HG03457 (cell line): Measurements from ENCODE around the gene SMIM8.
"Not testable (repeated sequence)": the region's sequence is repeated elsewhere in the genome, so short reads cannot be mapped to it uniquely, and the experiment has no call there.

Experiments used
- ATAC-seq: cut with Tn5 transposase; IDR thresholded peaks from one replicate; pipeline ENCODE4 v1.9.1; 2021; ENCODE audit warnings: moderate number of reproducible peaks; ENCODE audit not compliant: unreplicated experiment

Gene SMIM8, protein sequence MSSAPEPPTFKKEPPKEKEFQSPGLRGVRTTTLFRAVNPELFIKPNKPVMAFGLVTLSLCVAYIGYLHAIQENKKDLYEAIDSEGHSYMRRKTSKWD

DNA sequence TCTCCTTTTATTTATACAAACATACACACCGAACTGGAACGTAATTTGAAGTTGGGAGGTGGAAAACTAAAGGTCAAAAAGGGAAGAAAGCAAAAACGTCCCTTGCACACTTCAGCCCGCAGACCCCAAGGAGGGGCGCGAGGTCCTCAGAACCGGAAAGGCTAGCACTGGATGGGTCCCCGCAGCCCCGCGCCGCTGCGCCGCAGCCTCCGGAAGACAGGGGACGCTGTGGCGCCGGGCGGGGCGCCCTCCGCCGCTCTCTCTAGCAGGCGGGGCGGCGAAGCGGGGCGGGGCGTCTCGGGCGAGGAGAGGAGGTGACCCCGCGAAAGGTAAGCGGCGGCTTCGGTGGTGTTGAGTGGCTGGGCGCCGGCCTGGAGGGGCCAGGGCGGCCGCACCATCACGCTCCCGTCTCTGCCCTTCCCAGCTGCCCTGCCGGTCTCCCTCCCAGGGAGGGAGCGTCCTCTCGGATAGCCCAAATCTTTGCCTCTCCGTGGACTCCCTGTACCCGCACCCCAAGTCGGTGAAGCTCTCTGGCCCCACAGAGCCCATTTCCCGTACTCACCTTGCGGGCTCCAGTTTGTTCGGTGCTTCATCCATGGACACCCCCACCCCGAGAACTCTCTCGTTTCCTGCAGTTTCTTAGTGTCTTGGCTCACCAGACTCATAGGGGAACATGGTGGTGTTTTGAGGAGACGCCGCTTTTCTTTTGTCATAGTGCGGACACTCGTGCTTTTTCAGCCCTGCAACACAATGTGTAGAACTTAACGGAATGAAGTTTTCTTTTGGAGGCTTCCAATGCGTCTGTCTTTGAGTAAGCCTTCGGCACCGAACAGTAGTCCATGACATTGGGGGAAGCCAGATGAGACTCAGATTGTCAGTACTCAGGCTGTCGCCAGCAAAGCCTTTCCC is at the start of gene SMIM8:
Gene SMIM8, plus strand, starts transcription at position 285 of the 909 bp plus-strand sequence. CDS start 14,444 bp downstream, outside the sequence.
- peak; percentile 100 for ATAC-seq

DNA sequence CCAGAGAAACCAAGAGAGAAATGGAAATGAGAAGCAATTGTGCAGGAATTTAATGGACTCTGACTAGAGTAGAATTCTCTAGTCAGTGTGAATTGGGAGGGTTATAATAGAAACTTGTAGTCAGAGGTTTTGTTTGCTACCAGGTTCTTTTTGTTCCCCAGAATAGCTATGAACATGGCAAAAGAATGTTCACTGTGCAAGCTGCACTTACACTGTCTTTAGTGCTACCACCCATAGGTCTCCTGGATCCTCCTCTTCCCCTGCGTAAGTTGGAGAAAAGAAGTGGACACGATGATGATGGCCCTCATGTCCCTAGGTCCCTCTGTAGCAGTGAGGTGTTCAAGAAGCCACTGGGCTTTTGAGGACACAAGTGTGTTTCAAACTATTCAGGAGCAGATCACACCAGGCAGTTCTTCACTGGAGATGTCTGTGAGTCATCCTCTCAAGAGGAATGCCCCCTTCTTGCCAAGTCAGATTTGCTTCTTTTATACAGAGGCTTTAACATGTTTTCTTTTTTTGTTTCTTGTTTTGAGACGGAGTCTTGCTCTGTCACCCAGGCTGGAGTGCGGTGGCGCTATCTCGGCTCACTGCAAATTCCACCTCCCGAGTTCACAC is 47.6 kb upstream of the SMIM8 start:
- ATAC-seq: no peak

DNA sequence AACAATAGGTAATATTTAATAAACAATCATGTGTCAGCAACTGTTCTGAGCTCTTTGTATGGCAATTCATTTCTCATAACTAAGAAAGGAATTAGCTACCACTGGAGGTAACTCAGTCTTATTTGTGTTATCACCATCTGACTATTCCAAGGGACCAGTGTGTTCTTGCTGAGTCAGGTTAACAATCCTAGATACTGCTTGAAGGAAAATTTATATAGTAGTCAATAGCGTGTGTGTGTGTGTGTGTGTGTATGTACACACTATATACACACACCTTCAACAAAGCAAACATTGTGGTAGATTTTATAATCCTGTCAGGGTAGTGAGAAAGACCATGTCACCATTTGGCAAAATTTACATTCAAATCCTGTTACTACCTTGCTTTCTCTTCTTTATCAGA is 45.8 kb upstream of the SMIM8 start:
- ATAC-seq: no peak

DNA sequence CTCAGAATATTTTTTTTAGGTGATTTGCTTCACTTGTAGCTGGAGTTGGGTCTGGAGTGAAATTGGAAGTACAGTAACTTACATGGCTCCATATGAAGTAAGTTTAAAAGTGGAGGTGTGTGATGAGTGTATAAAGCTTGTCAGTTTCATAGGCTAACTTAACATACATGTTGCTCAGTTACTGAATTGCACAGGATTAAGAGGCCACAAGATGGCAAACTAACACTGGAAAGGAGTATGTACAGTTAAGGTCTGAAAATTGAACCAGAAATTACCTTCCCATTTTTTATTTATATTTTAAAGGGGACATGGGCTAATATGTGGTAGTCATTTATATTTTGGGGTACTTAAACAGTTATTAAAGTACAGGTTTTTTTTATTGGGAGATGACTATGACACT is 45.3 kb upstream of the SMIM8 start:
- ATAC-seq: no peak

DNA sequence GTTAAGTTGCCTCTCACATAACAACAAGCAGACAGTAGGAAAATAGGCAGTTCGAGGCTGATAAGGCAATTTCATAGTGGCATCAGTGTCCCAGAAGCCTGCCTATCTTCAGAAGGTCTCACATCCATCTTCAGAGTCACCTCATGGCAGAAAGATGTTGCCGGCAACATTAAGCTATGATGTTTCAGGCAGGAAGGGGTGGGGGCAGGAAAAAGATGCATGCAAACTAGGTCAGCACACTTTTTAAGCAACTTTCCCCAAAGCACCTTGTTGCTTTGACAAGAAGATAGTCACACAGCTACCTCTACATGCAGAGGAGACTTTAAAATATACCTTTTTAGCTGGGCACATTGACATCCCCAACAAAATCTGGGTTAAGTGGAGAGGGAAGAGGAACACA is 43.2 kb upstream of the SMIM8 start:
- no peak for ATAC-seq

DNA sequence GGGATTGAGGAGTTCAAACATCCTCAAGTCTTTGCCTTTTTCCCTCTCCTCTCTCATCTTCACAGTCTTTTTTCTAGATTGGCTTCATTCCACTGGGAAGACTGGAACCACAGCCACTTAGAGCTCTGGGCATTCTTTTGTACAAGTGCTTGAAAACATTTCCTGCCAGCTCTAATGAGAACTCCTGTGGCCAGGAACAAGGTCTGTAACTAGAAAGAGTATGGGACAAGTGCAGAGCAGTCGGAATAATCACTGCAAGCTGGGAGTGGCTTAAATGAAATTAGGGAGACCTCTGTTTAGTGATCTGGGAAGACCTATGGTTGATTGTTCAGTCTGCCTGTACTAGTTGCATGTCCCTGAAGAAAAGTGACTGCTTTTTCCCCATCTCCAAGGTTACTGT is 41.0 kb upstream of the SMIM8 start:
- ATAC-seq: no peak

DNA sequence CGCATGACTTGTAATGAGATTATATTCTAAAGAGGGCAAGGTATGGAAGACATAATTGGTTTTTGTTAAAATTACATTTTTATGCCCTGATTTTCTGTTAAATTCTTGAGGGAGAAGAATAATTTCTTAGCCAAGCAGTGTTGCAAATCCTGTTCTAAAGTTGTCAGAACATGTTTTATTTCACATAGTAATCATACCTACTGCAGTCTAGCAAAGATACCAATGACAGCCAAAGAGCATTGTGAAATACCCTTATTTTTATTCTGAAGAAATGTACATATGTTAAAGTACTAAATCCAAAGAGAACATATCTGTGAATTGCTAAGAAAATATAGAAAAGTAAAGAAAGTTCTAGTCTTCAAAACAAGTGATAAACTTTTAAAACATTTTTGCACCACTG is 39.6 kb upstream of the SMIM8 start:
- no peak for ATAC-seq

DNA sequence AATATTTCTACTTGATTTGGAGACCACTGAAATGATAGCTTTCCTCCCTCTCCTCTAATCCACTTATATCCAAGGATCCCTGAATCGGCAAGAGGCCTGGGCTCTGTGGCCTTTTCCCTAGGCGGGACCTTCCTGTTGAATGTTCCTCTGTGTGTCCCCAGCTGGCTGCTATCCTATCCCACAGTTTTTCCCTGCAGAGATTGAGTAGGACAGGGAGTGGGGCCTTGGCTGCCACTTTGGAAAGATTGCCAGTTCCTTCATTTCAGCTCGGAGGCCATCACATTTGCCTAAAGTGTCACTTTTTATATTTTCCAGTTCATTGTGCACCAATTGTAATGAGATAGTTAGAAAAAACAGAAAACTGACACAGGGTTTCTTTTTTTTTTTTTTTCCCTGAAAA is 38.9 kb upstream of the SMIM8 start:
- no peak for ATAC-seq

DNA sequence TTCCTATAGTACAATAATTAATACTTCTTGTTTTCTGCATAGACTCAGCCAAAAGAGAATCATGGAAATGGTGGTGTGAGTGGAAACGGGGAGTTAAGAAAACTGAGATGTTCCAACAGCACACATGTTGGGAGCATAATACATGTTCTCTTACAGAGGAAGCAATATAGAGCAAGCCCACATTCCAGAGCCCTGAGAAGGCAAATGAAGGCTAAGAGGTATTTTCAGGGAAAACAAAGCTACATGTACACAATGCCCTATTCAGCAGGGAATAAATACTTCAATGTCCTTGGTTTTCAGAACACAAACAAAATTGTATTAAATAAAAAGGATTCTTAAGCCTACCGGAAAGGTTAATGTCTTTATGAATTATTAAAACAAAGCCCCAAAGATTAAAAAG is 35.1 kb upstream of the SMIM8 start:
- ATAC-seq: no peak

DNA sequence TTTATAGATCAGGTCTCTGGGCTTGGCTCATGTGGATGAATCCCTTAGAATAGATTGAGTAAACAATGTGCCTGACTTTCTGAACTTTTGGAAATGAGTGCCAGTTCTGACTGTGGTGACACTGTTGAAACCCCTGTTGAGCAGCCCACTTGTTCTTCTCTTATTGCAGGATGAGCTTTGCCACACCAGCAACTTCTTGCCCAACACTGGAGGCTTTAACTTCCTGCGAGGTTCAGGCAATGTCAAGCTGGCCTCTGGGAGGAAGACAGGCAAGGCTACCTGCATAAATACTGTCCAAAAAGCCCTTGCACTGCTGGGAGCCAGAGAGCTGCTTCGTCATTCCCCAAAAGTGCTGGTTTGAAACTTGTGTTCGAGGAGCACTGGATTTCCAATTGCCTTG is 32.8 kb upstream of the SMIM8 start:
- ATAC-seq: no peak

DNA sequence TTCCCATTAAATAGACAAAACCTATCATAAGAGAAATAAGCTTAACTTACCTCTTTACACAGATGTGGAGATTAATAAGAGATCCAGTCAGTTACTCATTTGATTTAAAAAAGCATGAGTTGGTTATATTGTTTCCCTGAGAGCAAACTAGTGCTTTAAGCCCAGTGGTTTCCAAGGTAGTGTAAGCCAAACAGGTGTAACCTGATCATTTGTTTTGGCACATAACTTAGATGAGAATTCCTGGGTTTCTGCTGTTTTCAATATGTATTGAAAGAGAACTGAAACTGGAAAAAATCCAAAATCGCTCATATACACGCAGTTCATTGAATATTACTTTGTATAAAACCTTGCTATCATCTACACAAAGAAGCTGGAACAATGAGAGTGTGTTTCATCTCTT is 30.5 kb upstream of the SMIM8 start:
- no peak for ATAC-seq

DNA sequence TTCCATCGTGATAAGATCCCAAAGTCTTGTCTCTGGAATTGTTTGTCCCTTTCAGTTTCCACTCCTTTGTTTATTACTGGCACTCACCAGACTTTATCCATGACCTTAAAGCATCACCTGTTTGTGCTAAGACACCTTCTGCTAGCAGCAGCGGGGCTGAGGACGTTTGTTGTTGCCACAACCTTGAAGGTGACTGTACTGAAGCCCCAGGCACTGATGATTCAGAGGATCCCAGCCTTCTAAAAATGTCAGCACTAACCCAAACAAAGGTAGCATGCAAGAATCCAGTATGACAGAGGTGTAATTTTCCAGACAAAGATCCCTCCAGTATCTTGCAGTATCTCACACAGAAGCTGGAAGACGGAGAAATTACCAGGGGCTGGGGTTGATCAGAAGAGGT is 28.9 kb upstream of the SMIM8 start:
- ATAC-seq: no peak

DNA sequence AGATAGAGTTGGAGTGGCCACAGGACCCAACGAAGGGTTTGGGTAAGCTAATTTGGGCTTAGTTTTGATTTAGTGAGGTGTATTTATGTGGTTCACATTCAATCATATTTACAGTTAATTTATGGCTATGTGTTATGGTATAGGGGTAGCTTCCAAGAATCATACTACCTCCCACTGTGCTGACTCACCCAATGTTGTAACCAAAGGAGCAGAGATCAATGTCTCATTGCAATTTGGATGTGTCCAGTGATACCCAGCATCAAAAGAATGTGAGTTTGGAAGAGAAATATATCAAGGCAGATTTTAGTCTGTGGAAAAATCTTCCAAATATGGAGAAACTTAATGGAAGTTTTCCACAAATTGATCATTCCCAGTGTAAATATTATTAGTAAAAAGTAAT is 25.3 kb upstream of the SMIM8 start:
- no peak for ATAC-seq

DNA sequence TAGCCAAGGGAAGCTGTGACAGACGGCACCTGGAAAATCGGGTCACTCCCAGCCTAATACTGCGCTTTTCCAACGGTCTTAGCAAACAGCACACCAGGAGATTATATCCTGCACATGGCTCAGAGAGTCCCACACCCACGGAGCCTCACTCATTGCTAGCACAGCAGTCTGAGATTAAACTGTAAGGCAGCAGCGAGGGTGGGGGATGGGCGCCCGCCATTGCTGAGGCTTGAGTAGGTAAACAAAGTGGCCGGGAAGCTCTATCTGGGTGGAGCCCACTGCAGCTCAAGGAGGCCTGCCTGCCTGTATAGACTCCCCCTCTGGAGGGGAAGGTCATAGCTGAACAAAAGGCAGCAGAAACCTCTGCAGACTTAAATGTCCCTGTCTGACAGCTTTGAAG is 21.1 kb upstream of the SMIM8 start:
- ATAC-seq: not testable (repeated sequence)

DNA sequence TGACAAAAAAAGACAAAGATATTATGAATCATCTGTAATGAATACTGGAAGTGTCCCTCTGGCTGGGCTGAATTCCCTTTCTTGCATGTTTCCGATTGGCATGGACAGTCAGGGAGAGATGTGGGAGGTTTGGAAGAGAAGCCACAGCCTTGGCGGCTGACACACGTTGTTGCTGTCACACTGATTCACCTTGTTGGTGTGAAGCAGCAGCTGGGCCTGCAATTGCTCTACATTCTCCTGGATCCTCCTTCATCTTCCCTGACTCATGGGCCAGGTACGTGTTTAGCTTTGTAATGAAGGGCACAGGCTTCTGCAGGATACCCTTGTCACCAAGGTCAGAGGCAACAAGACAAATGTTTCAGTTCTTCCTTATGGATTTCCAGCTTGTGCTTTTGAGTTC is 13.4 kb upstream of the SMIM8 start:
- ATAC-seq: no peak

DNA sequence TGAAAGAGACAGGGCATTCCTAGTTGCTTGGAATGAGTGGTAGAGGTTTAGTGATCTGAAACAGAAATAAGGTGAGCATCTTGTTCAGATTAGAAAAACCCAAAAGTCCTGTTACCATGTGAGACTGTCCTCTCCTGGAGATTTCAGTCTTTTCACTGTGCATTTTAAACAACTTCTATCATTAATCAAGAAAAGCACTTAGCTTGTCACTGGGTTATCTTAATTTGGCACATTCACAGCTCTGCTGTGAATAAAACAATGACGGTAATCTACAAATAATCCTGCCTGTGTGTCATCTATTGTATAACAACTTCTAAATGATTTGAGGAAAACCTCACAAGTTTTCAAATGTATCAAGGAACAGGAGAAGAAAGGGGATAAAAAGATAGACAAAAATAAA is 9.5 kb upstream of the SMIM8 start:
- ATAC-seq: no peak

DNA sequence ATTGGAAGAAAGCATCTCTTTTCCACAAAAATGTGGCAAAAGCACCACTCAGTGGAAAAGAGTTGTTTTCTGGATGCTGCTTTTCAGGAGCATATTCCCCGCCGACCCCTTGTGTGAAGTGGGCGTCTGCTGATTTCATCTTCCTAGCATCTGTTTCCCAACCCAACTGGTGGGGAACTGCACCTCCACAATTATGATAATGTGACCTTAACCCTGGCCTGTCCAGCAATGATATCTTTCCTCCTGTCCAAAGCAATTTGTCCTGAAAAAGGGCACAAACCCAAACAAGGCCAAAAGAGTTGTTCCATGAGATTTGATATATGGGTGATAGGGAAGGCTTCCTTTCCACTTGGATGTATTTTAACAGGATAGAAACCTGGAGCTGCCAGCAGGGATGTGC is 7.3 kb upstream of the SMIM8 start:
- no peak for ATAC-seq

DNA sequence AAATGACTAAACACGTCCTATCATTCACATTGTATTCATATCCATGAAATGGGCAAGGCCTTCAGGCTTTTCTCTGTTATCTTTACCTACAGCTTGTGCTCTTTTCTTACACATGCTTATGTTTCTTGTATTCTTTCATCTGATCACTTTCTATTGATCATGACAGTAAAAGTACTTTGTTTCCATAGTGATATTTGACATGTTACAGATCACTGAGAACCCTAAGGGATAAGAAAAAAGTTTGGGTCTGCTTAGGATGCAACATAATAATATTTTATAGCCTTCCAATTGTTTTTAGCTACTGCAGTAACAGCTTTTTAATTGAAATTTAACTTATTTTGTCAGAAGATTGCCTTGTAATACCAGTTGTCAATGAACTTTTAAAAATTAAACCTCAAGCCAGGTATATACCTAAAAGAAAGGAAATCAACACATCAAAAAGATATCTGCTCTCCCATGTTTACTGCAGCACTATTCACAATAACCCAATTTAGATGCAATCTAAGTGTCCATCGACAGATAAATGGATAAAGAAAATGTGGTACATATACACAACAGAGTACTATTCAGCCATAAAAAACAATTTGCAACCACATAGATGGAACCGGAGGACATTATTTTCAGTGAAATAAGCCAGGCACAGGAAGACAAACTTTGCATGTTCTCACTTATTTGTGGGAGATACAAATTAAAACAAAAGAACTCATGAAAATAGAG is 3.0 kb upstream of the SMIM8 start:
- no peak for ATAC-seq

DNA sequence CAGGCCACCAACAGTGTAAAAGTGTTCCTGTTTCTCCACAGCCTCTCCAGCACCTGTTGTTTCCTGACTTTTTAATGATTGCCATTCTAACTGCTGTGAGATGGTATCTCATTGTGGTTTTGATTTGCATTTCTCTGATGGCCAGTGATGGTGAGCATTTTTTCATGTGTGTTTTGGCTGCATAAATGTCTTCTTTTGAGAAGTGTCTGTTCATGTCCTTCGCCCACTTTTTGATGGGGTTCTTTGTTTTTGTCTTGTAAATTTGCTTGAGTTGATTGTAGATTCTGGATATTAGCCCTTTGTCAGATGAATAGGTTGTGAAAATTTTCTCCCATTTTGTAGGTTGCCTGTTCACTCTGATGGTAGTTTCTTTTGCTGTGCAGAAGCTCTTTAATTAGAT is 1.5 kb downstream of the SMIM8 start:
- not testable (repeated sequence) for ATAC-seq

DNA sequence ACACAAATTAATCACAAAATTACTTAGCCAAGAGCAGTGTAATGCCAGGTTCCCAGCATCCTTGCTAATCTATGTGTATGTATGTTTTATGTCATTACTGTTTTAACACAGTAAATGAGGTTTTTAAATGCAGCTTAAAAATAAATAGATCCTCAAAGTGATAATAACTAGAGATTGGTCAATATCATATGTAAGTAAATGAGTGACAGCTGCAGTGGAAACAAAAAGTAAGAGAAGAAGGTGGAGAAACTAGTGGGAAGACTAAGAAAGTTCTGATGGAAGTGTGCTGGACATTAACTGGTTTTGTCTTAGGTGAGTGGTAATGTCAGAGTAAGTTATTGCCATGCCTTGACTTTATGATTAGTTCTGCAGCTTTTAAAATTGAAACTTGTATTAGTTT is 8.6 kb downstream of the SMIM8 start:
- no peak for ATAC-seq

DNA sequence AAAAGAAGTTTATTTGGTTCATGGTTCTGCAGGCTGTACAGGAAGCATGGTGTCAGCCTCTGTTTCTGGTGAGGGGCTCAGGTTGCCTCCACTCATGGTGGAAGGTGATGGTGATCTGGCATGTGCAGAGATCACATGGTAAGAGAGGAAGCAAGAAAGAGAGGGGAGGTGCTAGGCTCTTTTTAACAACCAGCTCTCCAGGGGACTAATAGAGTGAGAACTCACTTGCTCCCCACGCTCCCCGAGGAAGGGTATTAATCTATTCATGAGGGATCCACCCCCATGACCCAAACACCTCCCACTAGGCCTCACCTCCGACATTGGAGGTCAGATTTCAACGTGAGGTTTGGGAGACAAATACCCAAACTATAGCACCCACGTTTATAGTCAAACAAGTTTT is 10.6 kb downstream of the SMIM8 start:
- no peak for ATAC-seq
